NK-92 (cell line): ENCODE data around the gene DGKK.
"Not testable (repeated sequence)": the region's sequence is repeated elsewhere in the genome, so short reads cannot be mapped to it uniquely, and the experiment has no call there.

Source experiments
- DNase-seq: peaks from one replicate; lab custom pipeline; 2025; ENCODE audit not compliant: unreplicated experiment; lab: John Stamatoyannopoulos, UW

DGKK gene

GRCh38 chrX:50430917-50431575 lies 39.6 kb downstream of the DGKK start:
- DNase-seq: no peak

GRCh38 chrX:50428174-50428573 lies 42.5 kb downstream of the DGKK start:
- no peak for DNase-seq

GRCh38 chrX:50407976-50408375 lies 62.6 kb downstream of the DGKK start:
- no peak for DNase-seq

GRCh38 chrX:50403903-50404302 lies 66.7 kb downstream of the DGKK start:
- DNase-seq: no peak

GRCh38 chrX:50402886-50403285 lies 67.7 kb downstream of the DGKK start:
- no peak for DNase-seq

GRCh38 chrX:50393902-50394301 lies 76.7 kb downstream of the DGKK start:
- DNase-seq: no peak

GRCh38 chrX:50386520-50386919 lies 84.1 kb downstream of the DGKK start:
- DNase-seq: no peak

- no peak for DNase-seq
These were observed 88.8 kb downstream of the DGKK start for GRCh38 chrX:50381729-50382415.

- DNase-seq: no peak
These were observed 95.0 kb downstream of the DGKK start for GRCh38 chrX:50375481-50376267.

- no peak for DNase-seq
These were observed 97.7 kb downstream of the DGKK start for GRCh38 chrX:50372966-50373365.

GRCh38 chrX:50343917-50344316 lies 126.7 kb downstream of the DGKK start:
- DNase-seq: no peak

- no peak for DNase-seq
These were observed 137.3 kb downstream of the DGKK start for GRCh38 chrX:50333308-50333707.

- not testable (repeated sequence) for DNase-seq
These were observed 138.0 kb downstream of the DGKK start for GRCh38 chrX:50332668-50333067.

- no peak for DNase-seq
These were observed 143.4 kb downstream of the DGKK start for GRCh38 chrX:50327235-50327634.
